SK-N-MC (cell line): ENCODE results near the gene TMEM204.

Source experiments
- DNase-seq: peaks from one replicate; pipeline ENCODE4 v3.0.0-alpha.2; 2011; ENCODE audit warnings: low read depth, low spot score
- H3K27ac ChIP-seq: fragments of 200-600 bp; sonication (generic); 2 replicates; pipeline ENCODE4 v1.5.1; 2016; ENCODE audit warnings: mixed run types
- H3K36me3 ChIP-seq: fragments of 200-600 bp; sonication (generic); 2 replicates; pipeline ENCODE4 v1.6.1; 2017; ENCODE audit warnings: antibody characterized with exemption, low read length, mixed read lengths; ENCODE audit not compliant: insufficient read depth
- H3K4me3 ChIP-seq: fragments of 200-600 bp; sonication (generic); 2 replicates; pipeline ENCODE4 v1.5.1; 2016
- H3K9ac ChIP-seq: fragments of 200-600 bp; sonication (generic); 2 replicates; pipeline ENCODE4 v1.8.0; 2017; ENCODE audit warnings: mixed run types, mixed read lengths; ENCODE audit not compliant: insufficient read length
- H3K9me3 ChIP-seq: fragments of 200-600 bp; sonication (generic); 2 replicates; pipeline ENCODE4 v1.6.1; 2017; ENCODE audit warnings: low read depth, mild to moderate bottlenecking, antibody characterized with exemption, low read length, moderate library complexity, mixed read lengths
- EZH2 ChIP-seq: fragments of 200-600 bp; sonication (generic); IDR thresholded peaks from one replicate; pipeline ENCODE4 v1.6.1; 2017; ENCODE audit warnings: antibody characterized with exemption
- FOXP2 ChIP-seq: optimal IDR thresholded peaks from 2 replicates; pipeline ENCODE3; 2011; ENCODE audit warnings: mild to moderate bottlenecking, moderate library complexity; ENCODE audit not compliant: insufficient read depth; ENCODE audit errors: extremely low read length, control extremely low read depth
- POLR2AphosphoS5 ChIP-seq: IDR thresholded peaks from 2 replicates; pipeline ENCODE4 v1.6.1; 2012; ENCODE audit warnings: mild to moderate bottlenecking, low read depth, low read length, borderline replicate concordance

Gene TMEM204

DNA sequence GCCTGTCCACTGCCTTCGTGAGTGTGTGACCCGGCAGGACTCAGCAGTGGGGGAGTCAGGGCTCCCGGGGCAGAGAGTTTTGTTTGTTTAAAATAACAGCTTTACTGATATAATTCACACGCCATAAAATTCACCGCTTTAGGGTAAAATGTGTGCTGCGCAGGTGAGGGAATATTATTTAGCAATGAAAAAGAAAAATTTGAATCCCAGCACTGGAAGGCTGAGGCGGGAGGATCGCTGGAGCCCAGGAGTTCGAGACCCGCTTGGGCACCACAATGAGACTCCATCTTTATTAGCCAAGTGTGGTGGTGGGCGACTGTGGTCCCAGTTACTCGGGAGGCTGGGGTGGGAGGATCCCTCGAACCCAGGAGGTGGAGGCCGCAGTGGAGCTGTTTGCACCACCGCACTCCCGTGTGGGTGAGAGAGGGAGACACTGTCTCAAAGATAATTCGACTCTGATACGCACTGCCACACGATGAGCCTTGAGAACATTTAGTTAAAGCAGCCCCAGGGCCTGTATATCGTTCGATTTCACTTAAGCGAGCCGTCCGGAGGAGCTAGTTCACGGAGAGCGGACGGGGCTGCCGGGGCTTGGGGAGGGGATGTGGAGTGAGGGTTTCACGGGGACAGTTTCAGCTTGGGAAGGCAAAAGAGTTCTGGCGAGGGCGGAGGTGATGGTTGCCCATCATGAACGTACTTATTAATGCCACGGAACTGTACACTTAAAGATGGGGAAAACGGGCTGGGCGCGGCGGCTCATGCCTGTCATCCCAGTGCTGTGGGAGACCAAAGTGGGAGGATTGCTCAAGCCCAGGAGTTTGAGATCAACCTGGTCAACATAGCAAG, 30.1 kb upstream of the TMEM204 start:
- no peaks in the 10 kb centered on the region for H3K9me3 ChIP-seq
- no peak overlapping the region for H3K27ac ChIP-seq
- no peak overlapping the region for H3K4me3 ChIP-seq
- DNase-seq: no peak
- peaks cover 24% of the 10 kb centered on the region; the same call in 1 of the 2 replicates for H3K36me3 ChIP-seq
- H3K9ac ChIP-seq: no peak overlapping the region
- TF ChIP-seq FOXP2 (no peak), EZH2 (no peak), POLR2AphosphoS5 (no peak)

DNA sequence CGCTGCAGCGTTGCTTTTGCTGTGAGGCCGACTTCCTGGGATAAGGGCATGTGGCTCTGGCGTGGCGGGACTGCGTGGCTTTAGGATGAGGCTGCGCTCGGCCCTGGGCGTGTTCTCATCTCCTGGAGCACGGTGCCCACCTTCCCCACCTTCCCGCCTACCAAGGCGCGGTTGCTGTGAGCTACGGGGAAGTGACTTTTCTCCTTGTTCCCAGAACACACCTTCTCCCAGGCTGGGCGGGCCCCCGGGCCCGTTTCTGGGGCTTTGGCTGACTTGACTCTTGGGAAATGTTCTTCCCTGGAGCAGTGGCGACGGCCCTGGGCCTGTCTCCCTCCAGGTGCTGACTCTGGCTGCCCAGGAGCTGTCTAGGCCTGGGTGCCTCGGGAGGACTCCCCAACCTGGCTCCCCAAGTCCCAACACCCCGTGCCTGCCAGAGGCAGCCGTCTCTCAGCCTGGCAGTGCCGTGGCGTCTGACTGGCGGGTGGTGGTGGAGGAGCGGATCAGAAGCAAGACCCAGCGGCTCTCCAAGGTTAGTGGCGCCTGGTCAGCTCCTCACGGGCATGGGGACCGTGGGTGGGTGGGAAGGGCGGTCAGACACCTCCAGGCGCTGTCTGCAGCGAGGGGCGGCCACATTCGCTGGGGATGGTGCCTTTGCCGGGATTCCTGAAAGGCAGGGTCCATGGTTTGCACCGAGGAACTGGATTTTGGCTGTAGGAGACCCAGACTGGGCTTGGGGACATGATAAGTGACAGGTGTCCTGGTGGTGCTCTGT, 28.2 kb upstream of the TMEM204 start:
- Histone ChIP-seq H3K4me3 (no peak overlapping the region), H3K9me3 (no peaks in the 10 kb centered on the region), H3K36me3 (peaks cover 24% of the 10 kb centered on the region; the same call in 1 of the 2 replicates), H3K9ac (no peak overlapping the region), H3K27ac (no peak overlapping the region)
- no peak for TF ChIP-seq FOXP2
- no peak for TF ChIP-seq POLR2AphosphoS5
- no peak for TF ChIP-seq EZH2
- no peak for DNase-seq

DNA sequence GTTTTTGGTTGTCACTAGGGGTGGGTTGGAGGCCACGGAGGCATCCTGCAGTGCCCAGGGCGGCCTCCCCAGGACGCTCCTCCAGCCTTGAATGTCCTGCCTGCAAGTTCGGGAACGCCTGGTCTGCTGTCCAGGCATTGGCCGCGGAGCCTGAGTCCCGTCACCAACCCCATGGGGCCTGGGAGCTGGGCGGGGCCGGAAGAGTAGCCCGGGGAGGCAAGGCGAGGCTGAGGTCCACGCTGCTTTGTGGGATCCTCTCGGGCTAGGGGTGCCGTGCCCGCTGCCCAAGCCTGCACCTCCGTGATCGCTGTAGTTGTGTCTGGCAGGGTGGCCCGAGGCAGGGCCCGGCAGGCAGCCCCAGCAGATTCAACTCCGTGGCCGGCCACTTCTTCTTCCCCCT, 27.6 kb upstream of the TMEM204 start:
- TF ChIP-seq EZH2 (no peak), POLR2AphosphoS5 (no peak), FOXP2 (no peak)
- Histone ChIP-seq H3K36me3 (peaks cover 22% of the 10 kb centered on the region; the same call in 1 of the 2 replicates), H3K9ac (no peak overlapping the region), H3K27ac (no peak overlapping the region), H3K9me3 (no peaks in the 10 kb centered on the region), H3K4me3 (no peak overlapping the region)
- no peak for DNase-seq

- H3K9me3 ChIP-seq: no peaks in the 10 kb centered on the region
- no peak overlapping the region for H3K27ac ChIP-seq
- H3K36me3 ChIP-seq: peaks cover 15% of the 10 kb centered on the region; the same call in 1 of the 2 replicates
Measured at GRCh38 chr16:1506494-1507213, 26.8 kb upstream of the TMEM204 start.

DNA sequence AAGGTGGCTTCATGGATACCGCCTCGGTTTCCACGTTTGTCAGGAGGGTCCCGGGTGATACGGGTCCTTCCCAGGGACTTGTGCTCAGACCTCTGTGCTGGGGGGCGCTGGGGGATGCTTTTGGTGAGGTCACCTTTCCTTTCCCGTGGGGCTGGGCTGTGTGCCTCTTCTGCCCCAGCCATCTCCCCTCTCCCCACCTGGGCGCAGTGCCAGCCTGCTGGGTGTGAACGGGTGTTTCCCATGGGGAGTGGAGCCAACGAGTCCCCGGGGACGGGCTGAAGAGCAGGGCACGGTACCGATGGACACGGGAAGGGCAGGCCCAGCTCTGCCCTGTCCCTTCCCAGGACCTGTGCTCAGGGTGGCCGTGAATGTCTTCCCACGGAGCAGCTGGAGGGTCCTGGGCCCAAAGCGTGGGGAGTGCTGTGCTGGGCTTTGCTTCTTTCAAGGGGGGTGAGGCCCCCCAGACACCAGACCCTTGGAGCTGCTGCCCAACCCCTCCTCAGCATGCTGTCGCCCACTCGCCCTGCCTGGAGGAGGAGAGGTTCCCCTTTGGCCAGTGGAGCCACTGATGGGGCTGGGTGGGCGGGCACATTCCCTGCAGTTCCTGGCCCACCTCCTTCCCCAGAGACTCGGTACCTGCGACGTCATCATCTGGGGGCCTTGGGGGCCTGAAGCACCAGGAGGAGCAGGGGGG, 24.8 kb upstream of the TMEM204 start:
- no peak overlapping the region for H3K9ac ChIP-seq
- no peaks in the 10 kb centered on the region for H3K9me3 ChIP-seq
- no peak for DNase-seq
- no peak overlapping the region for H3K27ac ChIP-seq
- H3K36me3 ChIP-seq: no peaks in the 10 kb centered on the region; the same call in 1 of the 2 replicates
- H3K4me3 ChIP-seq: no peak overlapping the region
- no peak for TF ChIP-seq EZH2
- no peak for TF ChIP-seq POLR2AphosphoS5
- TF ChIP-seq FOXP2: no peak

More at GRCh38 chr16:1506494-1507213, 26.8 kb upstream of the TMEM204 start:
- Histone ChIP-seq H3K9ac (no peak overlapping the region), H3K4me3 (no peak overlapping the region)
- DNase-seq: no peak
- TF ChIP-seq POLR2AphosphoS5: no peak
- TF ChIP-seq EZH2: no peak
- TF ChIP-seq FOXP2: no peak

DNA sequence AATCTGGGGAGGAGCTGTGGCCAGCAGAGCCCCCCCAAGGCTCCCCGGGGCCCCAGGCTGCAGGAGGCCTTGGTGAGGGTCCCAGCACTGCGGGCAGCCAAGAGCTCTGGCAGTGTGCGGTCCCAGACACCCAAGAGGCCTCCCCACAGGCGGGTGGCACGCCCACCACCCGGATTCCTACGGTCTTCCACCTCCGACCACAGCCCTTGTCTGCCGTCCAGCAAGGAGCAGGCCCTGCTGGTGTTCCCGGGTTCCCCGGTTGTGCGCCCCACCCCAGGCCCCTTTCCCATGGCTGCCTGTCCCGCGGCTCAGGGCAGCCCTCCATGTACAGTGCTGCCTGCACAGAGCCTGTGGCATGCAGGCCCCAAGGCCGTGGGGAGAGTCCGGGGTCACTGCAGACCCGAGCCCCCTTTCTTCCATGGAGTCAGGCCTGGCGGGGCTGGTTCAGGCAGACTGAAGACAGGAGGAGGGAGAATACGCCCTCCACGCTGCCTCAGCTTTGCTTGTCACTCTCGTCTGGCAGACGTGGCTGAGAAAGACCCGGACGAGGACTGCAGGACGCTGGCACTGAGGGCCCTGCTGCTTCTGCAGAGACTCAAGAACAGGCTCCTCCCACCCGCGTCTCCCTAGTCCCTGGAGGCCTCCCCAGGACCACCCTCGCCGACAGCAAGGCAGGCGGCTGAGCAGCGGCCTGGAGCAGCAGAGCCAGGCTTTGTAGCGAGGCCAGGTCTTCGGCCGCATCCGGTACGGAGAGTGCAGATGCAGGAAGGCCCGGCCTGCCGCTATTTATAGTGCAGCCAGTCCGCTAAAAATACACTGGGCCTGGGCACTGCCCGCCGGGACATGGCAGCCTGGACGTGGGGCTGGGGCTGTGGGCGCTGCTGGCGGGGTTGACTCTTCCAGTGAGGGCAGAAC, 23.9 kb upstream of the TMEM204 start:
- H3K27ac ChIP-seq: no peak overlapping the region
- H3K9ac ChIP-seq: no peak overlapping the region
- no peaks in the 10 kb centered on the region for H3K9me3 ChIP-seq
- DNase-seq: no peak
- H3K36me3 ChIP-seq: no peaks in the 10 kb centered on the region
- no peak for TF ChIP-seq POLR2AphosphoS5
- no peak for TF ChIP-seq FOXP2
- TF ChIP-seq EZH2: no peak
- H3K4me3 ChIP-seq: no peak overlapping the region

DNA sequence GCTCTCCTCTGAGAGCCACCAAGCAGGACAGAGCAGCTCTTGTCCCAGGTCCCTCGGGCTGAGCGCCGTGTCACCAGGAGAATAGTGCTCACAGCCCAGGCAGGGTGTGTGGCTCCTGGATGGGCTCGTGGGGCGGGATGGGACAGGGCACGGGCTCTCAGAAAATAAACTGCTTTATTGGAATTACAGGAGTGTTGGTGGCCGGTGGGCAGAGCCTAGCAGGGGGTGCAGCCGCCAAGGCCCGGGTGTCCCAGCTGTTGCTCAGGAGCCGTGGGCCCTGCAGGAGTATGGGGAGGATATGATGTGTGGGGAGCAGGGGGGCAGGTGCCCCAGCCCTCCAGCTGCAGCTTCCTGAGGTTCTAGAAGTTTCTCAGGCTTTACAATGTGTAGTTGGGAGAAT, 23.2 kb upstream of the TMEM204 start:
- H3K9me3 ChIP-seq: no peaks in the 10 kb centered on the region; the same call in 1 of the 2 replicates
- H3K27ac ChIP-seq: no peak overlapping the region
- no peak for TF ChIP-seq POLR2AphosphoS5
- TF ChIP-seq EZH2: no peak
- DNase-seq: no peak
- H3K9ac ChIP-seq: no peak overlapping the region
- H3K4me3 ChIP-seq: no peak overlapping the region
- no peaks in the 10 kb centered on the region for H3K36me3 ChIP-seq
